Mesenchymal stem cell (in vitro differentiated cells and primary cell): ENCODE results near the gene STX1B.

ENCODE experiments used
- DNase-seq: peaks from one replicate; pipeline ENCODE4 v3.0.0-alpha.2; 2013
- H2AFZ ChIP-seq: one replicate; pipeline ENCODE4 v1.6.1; 2013; ENCODE audit warnings: low read depth, mild to moderate bottlenecking, control low read depth, inconsistent platforms, low read length, moderate library complexity
- H2AK5ac ChIP-seq: 2 replicates; pipeline ENCODE4 v1.6.1; 2013; ENCODE audit warnings: low read length, moderate library complexity, mild to moderate bottlenecking, inconsistent platforms; ENCODE audit not compliant: severe bottlenecking
- H2BK120ac ChIP-seq: one replicate; pipeline ENCODE4 v1.6.1; 2013; ENCODE audit warnings: low read depth, mild to moderate bottlenecking, inconsistent platforms, low read length, moderate library complexity
- H2BK12ac ChIP-seq, 2 experiments: one replicate each; pipeline ENCODE4 v1.6.1; 2013; ENCODE audit warnings: inconsistent platforms in 2 of 2, low read length in 2 of 2, mild to moderate bottlenecking in 2 of 2, moderate library complexity in 2 of 2, control low read depth in 1 of 2
- H2BK15ac ChIP-seq: one replicate; pipeline ENCODE4 v1.6.1; 2013; ENCODE audit warnings: mild to moderate bottlenecking, low read depth, inconsistent platforms; ENCODE audit not compliant: poor library complexity, severe bottlenecking
- H2BK5ac ChIP-seq: 2 replicates; pipeline ENCODE4 v1.6.1; 2013; ENCODE audit warnings: low read depth, mild to moderate bottlenecking, low read length, control low read depth, inconsistent platforms; ENCODE audit not compliant: poor library complexity, severe bottlenecking
- H3K14ac ChIP-seq, 2 experiments: one replicate each; pipeline ENCODE4 v1.6.1; 2013; ENCODE audit warnings: inconsistent platforms in 2 of 2, low read length in 2 of 2, control low read depth in 1 of 2, mild to moderate bottlenecking in 1 of 2, moderate library complexity in 1 of 2
- H3K18ac ChIP-seq, 2 experiments: one replicate each; pipeline ENCODE4 v1.6.1; 2013; ENCODE audit warnings: inconsistent platforms in 2 of 2, low read length in 2 of 2, control low read depth in 1 of 2, low read depth in 1 of 2, mild to moderate bottlenecking in 1 of 2
- H3K23ac ChIP-seq, 2 experiments: one replicate each; pipeline ENCODE4 v1.6.1; 2013; ENCODE audit warnings: inconsistent platforms in 2 of 2, low read length in 2 of 2, mild to moderate bottlenecking in 2 of 2, moderate library complexity in 2 of 2, control low read depth in 1 of 2
- H3K27ac ChIP-seq: 2 replicates; pipeline ENCODE4 v1.5.1; 2013; ENCODE audit warnings: mild to moderate bottlenecking, moderate library complexity, low read length, control low read depth, inconsistent platforms; ENCODE audit not compliant: poor library complexity, severe bottlenecking
- H3K27me3 ChIP-seq, 2 experiments: 2 replicates each; pipeline versions ENCODE4 v1.6.1 to v1.7.0; 2013; ENCODE audit warnings: low read length in 2 of 2, mild to moderate bottlenecking in 2 of 2, moderate library complexity in 2 of 2, control low read depth in 1 of 2, inconsistent platforms in 1 of 2; ENCODE audit not compliant: control insufficient read depth in 1 of 2, insufficient read depth in 1 of 2
- H3K36me3 ChIP-seq, 2 experiments: 2 replicates each; pipeline versions ENCODE4 v1.6.1 to v1.7.0; 2013; ENCODE audit warnings: low read length in 2 of 2, control low read depth in 1 of 2, inconsistent platforms in 1 of 2, low read depth in 1 of 2, mild to moderate bottlenecking in 1 of 2; ENCODE audit not compliant: insufficient read depth in 2 of 2, control insufficient read depth in 1 of 2
- H3K4ac ChIP-seq, 2 experiments: one replicate each; pipeline ENCODE4 v1.6.1; 2013; ENCODE audit warnings: inconsistent platforms in 2 of 2, low read length in 2 of 2, mild to moderate bottlenecking in 2 of 2, moderate library complexity in 2 of 2, control low read depth in 1 of 2, low read depth in 1 of 2
- H3K4me1 ChIP-seq: 2 replicates; pipeline ENCODE4 v1.6.1; 2013; ENCODE audit warnings: low read depth, low read length, control low read depth; ENCODE audit not compliant: control insufficient read depth, insufficient read depth
- H3K4me2 ChIP-seq: 2 replicates; pipeline ENCODE4 v1.6.1; 2013; ENCODE audit warnings: low read length, mild to moderate bottlenecking, inconsistent platforms; ENCODE audit not compliant: poor library complexity, severe bottlenecking
- H3K4me3 ChIP-seq, 2 experiments: 2 replicates each; pipeline versions ENCODE4 v1.5.1 to v1.7.0; 2013; ENCODE audit warnings: low read length in 2 of 2, mild to moderate bottlenecking in 2 of 2, control low read depth in 1 of 2, low read depth in 1 of 2; ENCODE audit not compliant: insufficient read depth in 1 of 2
- H3K79me1 ChIP-seq: replicated peaks from 2 replicates; pipeline ENCODE4 v1.6.1; 2013; ENCODE audit warnings: mild to moderate bottlenecking, control low read depth, low read length, inconsistent platforms; ENCODE audit not compliant: poor library complexity, severe bottlenecking
- H3K9ac ChIP-seq: 2 replicates; pipeline ENCODE4 v1.7.0; 2013; ENCODE audit warnings: mild to moderate bottlenecking, low read length, moderate library complexity
- H3K9me3 ChIP-seq: 2 replicates; pipeline ENCODE4 v1.7.0; 2013; ENCODE audit warnings: mild to moderate bottlenecking, low read length; ENCODE audit not compliant: control insufficient read depth
- H4K8ac ChIP-seq: one replicate; pipeline ENCODE4 v1.6.1; 2013; ENCODE audit warnings: inconsistent platforms, mild to moderate bottlenecking, low read length, moderate library complexity
- H4K91ac ChIP-seq: one replicate; pipeline ENCODE4 v1.6.1; 2013; ENCODE audit warnings: mild to moderate bottlenecking, low read length, inconsistent platforms
- WGBS: methylation state at CpG from one replicate; pipeline ENCODE4 v1.1.7; 2013; ENCODE audit warnings: mixed read lengths; 5-methylcytosine and 5-hydroxymethylcytosine counted together

The STX1B gene

DNA sequence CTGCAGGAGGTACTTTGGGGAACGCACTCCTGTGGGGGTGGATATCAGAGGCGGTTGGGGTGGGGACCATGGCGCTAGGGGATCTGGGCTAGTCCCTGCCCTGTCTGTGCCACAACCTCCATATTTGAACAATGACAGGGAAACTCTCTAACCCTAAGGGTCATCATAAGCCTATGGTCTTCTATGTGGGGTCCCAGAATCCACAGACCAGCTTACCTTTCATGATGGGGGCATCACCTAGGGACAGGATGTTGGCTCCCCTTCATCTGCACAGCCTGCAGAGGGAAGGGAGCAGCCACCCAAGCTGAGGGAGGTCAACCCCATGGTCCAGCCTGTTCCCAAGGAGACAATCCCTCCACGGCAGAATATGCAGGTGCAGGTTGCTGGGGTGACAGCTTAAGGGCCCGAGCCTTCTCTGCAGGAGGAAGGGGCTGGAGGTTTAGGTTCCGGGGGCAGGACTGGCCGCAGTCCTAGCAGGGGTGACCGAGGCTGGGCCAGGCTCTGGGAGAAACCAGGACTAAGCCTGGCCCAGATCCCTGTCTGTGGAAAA, 59.8 kb downstream of the STX1B start:
- Histone ChIP-seq H3K14ac (peak overlapping the region in 1 of 2 experiments; percentile 56), H4K8ac (peak overlapping the region; percentile 68), H3K4me2 (peak overlapping the region; percentile 74), H2AFZ (no peak overlapping the region), H2BK12ac (peak overlapping the region; percentile 4 to 96), H2BK120ac (no peak overlapping the region), H3K9ac (peak overlapping the region; percentile 98), H3K36me3 (peaks cover 21 to 27% of the 10 kb centered on the region in 2 experiments), H3K4me1 (peaks cover 31% of the 10 kb centered on the region), H2AK5ac (peak overlapping the region; percentile 24), H3K18ac (peak overlapping the region; percentile 25 to 58), H3K4ac (peak overlapping the region; percentile 2 to 87), H3K27ac (peak overlapping the region; percentile 43), H4K91ac (peak overlapping the region; percentile 5), H3K27me3 (no peaks in the 10 kb centered on the region), H3K9me3 (no peaks in the 10 kb centered on the region), H3K4me3 (peak overlapping the region in 1 of 2 experiments; percentile 99), H3K79me1 (peaks cover 13% of the 10 kb centered on the region), H2BK15ac (no peak overlapping the region), H3K23ac (no peak overlapping the region), H2BK5ac (no peak overlapping the region)
- 87% methylated on average over 7 of the region's 8 CpGs for WGBS
- DNase-seq = no peak

DNA sequence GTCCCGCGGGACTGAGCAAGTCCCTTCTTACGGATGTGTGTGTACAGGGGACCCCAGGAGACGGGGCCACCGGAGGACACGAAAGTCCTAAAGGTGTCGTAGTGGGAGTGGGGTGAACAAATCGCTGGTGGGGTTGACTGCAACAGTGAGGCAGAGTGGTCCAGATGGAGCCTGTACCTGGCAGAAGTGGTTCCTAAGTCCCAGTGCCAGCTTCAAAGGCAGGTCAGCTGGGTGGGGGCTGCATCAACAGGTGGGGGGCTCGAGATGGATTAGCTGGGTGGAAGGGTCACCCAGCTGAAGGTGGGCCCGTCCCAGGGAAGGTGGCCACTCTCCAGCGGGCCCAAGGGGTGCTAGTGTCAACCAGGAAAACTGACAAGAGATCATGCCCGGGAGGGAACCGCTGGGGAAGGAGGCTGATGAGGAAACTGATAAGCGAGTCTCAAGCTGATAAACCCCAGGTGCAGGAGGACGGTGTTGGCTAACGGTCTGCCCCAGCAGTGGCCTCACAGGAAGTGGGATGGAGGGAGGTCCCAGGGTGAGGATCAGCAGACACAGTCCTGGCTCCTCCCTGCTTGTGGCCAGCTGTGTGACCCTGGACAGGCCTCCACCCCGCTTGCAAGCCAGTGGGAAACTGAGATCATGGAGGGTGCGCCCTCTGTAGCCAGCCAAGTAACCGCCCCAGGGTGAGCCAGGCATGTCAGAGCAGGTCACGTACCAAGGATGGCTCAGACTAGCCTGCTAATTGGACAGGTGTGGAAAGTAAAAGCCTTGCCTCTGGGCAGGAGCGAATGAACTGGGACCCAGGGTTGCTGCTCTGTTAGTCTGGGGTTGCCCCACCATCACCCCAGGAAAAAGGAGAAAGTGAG, 60.6 kb downstream of the STX1B start:
- no peaks in the 10 kb centered on the region for H3K9me3 ChIP-seq
- H3K14ac ChIP-seq = peak overlapping the region in 1 of 2 experiments; percentile 90
- WGBS = 6% methylated on average over 21 of the region's 21 CpGs
- peak overlapping the region; percentile 98 for H2BK120ac ChIP-seq
- H2BK5ac ChIP-seq = no peak overlapping the region
- peaks cover 16% of the 10 kb centered on the region for H3K79me1 ChIP-seq
- peak overlapping the region; percentile 82 to 99 for H3K4me3 ChIP-seq
- H3K27ac ChIP-seq = peak overlapping the region; percentile 43
- peak overlapping the region; percentile 58 for H4K8ac ChIP-seq
- H3K4ac ChIP-seq = peak overlapping the region; percentile 69 to 98
- H2BK15ac ChIP-seq = peak overlapping the region; percentile 88
- H3K27me3 ChIP-seq = no peaks in the 10 kb centered on the region
- peak overlapping the region; percentile 86 to 91 for H3K18ac ChIP-seq
- H4K91ac ChIP-seq = peak overlapping the region; percentile 97
- H3K23ac ChIP-seq = no peak overlapping the region
- H3K9ac ChIP-seq = peak overlapping the region; percentile 98
- no peak overlapping the region for H2AFZ ChIP-seq
- H2AK5ac ChIP-seq = peak overlapping the region; percentile 29
- H3K4me1 ChIP-seq = peaks cover 31% of the 10 kb centered on the region
- peaks cover 24 to 31% of the 10 kb centered on the region in 2 experiments for H3K36me3 ChIP-seq
- H3K4me2 ChIP-seq = peak overlapping the region; percentile 74
- H2BK12ac ChIP-seq = peak overlapping the region; percentile 46 to 83
- DNase-seq = peak; percentile 92

DNA sequence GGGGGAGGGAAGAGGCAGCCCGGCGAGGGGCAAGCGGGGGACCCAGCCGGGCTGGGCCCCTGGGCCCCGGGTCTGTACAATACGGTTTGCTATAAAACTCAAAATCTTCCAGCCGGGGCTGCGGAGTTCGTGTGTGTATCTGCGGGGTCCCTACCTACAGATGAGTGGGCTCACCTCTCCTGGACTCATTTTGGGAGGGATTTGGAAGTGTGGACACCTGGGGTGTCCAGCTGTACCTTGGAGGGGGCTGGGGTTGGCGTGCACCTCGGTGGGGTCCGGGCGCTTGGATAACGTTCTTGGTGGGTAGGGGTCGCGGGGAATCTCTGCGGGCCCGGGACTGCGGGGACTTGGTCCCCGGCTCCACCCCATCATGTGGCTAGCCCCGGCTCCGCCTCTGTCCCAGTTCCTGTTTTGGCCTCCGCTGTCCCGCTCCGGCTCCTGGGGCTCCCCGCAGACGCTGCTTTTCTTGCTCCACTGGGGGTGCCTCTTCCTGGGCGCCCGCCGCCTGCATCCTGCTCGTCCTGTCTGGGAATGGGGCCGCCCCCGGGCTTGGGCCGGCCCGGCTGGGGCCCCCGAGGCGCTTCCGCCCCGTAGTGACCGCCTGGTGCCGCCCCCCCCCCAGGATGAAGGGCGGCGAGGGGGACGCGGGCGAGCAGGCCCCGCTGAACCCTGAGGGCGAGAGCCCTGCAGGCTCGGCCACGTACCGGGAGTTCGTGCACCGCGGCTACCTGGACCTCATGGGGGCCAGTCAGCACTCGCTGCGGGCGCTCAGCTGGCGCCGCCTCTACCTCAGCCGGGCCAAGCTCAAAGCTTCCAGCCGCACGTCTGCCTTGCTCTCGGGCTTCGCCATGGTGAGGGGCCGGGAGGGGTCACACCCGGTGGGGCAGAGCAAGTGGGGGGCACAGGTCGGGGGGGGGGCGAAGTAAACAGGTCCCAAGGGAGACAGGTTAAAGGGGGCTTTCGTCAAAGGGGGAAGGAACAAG, 61.5 kb downstream of the STX1B start, which contains the start of gene ORAI3:
Gene ORAI3, plus strand, starts transcription at position 402 of the 983 bp plus-strand sequence. Its CDS starts 222 bp downstream, at position 624.
- Histone ChIP-seq H4K8ac (peak within 1 kb of the TSS; percentile 97), H2BK120ac (peak within 1 kb of the TSS; percentile 98)
- under 1% methylated on average over 59 of the region's 70 CpGs for WGBS

More for the DNA sequence above, 61.5 kb downstream of the STX1B start, which contains the start of gene ORAI3:
- Histone ChIP-seq H3K14ac (peak within 1 kb of the TSS; percentile 65 to 96), H3K23ac (peak within 1 kb of the TSS in 1 of 2 experiments; percentile 53), H3K27me3 (no peaks in the 10 kb centered on the region), H2BK15ac (peak within 1 kb of the TSS; percentile 88), H3K9ac (peak within 1 kb of the TSS; percentile 98), H3K4me1 (peaks cover 31% of the 10 kb centered on the region), H3K4ac (peak within 1 kb of the TSS; percentile 71 to 99), H3K36me3 (peaks cover 33 to 36% of the 10 kb centered on the region in 2 experiments), H3K4me2 (peak within 1 kb of the TSS; percentile 74), H2BK12ac (peak within 1 kb of the TSS; percentile 46 to 61), H3K4me3 (peak within 1 kb of the TSS; percentile 82 to 99), H3K79me1 (peaks cover 18% of the 10 kb centered on the region), H2BK5ac (peak within 1 kb of the TSS; percentile 76), H2AFZ (peak within 1 kb of the TSS; percentile 55), H3K27ac (peak within 1 kb of the TSS; percentile 92), H2AK5ac (peak within 1 kb of the TSS; percentile 91), H3K9me3 (no peaks in the 10 kb centered on the region), H4K91ac (peak within 1 kb of the TSS; percentile 97), H3K18ac (peak within 1 kb of the TSS; percentile 86 to 91)
- DNase-seq = peak; percentile 82
